Ascending aorta (tissue), 2 donors: ENCODE results near the gene CD163L1. TPM values are rescaled to one million over a fixed set of nuclear protein-coding genes. Genes with fewer than 3 reads are reported as not detected.

ENCODE experiments used
- DNase-seq, 2 donors: peaks; one replicate each; pipeline ENCODE4 v3.0.0-alpha.2; 2019; ENCODE audit warnings: low spot score in 2 of 2
- H3K27ac ChIP-seq, 2 donors: fragments of 200-600 bp; sonication (generic); one replicate each; pipeline ENCODE4 v1.5.1; 2016 to 2017; ENCODE audit warnings: mild to moderate bottlenecking in 1 of 2
- H3K27me3 ChIP-seq: fragments of 200-600 bp; sonication (generic); one replicate; pipeline ENCODE4 v1.5.1; 2017
- H3K36me3 ChIP-seq, 2 donors: fragments of 200-600 bp; sonication (generic); one replicate each; pipeline ENCODE4 v1.5.1; 2016
- H3K4me1 ChIP-seq, 2 donors: fragments of 200-600 bp; sonication (generic); one replicate each; pipeline ENCODE4 v1.5.1; 2016 to 2017; ENCODE audit warnings: mild to moderate bottlenecking in 1 of 2
- H3K4me3 ChIP-seq, 2 donors: fragments of 200-600 bp; sonication (generic); one replicate each; pipeline ENCODE4 v1.5.1; 2016 to 2017; ENCODE audit warnings: mild to moderate bottlenecking in 1 of 2
- H3K9me3 ChIP-seq, 2 donors: fragments of 200-600 bp; sonication (generic); one replicate each; pipeline ENCODE4 v1.5.1; 2016
- intact Hi-C: fragments of 100-400 bp; cut with DNase I; formaldehyde crosslinking; loops from one replicate; pipeline ENCODE4 v1.15.1; 2023
- total RNA-seq: library from RNA; depleted of rRNA; stranded (reverse); fragments of >200 nt; gene quantifications from one replicate; pipeline ENCODE4 v1.1.0, GENCODE V29; 2016
- TF ChIP-seq, protein P1 (sequence below), 3 experiments: fragments of 200-600 bp in 2 of 3; fragments of 450-650 bp in 1 of 3; sonication (generic) in 2 of 3; IDR thresholded peaks; one replicate each; pipeline ENCODE4 v1.5.1; 2016 to 2019; ENCODE audit warnings: antibody characterized with exemption in 3 of 3, mild to moderate bottlenecking in 1 of 3, moderate library complexity in 1 of 3

Gene CD163L1
- total RNA-seq, 1 donor from 2014 or later: not detected

DNA sequence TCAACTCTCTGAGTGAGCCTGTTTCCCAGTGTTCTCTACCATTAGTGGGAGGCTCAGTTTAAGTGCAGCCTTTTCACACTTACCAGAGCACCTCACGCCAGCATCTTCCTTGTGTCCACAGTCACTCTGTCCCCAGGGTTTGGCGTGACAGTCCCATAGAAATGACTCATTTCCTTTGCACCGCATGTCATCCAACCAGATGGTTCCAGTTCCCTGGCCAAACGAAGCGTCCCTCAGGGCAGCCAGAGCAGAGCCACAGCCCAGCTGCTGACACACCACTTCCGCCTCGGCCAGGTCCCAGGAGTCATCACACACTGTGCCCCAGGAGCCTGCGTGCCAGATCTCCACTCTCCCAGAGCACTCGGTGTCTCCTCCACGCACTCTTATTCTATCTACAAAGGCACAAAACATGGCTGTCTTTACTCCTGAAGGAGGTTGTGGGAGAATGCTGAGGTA is 74.7 kb downstream of the CD163L1 start:
- intact Hi-C loops: no loop called here
- no peak overlapping the region for H3K27ac ChIP-seq
- H3K4me1 ChIP-seq: no peaks in the 10 kb centered on the region
- H3K4me3 ChIP-seq: no peak overlapping the region
- H3K9me3 ChIP-seq: no peaks in the 10 kb centered on the region
- H3K27me3 ChIP-seq: no peaks in the 10 kb centered on the region
- DNase-seq: no peak
- TF ChIP-seq, protein P1, sequence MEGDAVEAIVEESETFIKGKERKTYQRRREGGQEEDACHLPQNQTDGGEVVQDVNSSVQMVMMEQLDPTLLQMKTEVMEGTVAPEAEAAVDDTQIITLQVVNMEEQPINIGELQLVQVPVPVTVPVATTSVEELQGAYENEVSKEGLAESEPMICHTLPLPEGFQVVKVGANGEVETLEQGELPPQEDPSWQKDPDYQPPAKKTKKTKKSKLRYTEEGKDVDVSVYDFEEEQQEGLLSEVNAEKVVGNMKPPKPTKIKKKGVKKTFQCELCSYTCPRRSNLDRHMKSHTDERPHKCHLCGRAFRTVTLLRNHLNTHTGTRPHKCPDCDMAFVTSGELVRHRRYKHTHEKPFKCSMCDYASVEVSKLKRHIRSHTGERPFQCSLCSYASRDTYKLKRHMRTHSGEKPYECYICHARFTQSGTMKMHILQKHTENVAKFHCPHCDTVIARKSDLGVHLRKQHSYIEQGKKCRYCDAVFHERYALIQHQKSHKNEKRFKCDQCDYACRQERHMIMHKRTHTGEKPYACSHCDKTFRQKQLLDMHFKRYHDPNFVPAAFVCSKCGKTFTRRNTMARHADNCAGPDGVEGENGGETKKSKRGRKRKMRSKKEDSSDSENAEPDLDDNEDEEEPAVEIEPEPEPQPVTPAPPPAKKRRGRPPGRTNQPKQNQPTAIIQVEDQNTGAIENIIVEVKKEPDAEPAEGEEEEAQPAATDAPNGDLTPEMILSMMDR (IDR thresholded peaks at IDR 0.05): no peak
- H3K36me3 ChIP-seq: no peaks in the 10 kb centered on the region

- no peaks in the 10 kb centered on the region for H3K9me3 ChIP-seq
- DNase-seq: no peak
Measured at GRCh38 chr12:7362734-7363133, 81.2 kb downstream of the CD163L1 start.

DNA sequence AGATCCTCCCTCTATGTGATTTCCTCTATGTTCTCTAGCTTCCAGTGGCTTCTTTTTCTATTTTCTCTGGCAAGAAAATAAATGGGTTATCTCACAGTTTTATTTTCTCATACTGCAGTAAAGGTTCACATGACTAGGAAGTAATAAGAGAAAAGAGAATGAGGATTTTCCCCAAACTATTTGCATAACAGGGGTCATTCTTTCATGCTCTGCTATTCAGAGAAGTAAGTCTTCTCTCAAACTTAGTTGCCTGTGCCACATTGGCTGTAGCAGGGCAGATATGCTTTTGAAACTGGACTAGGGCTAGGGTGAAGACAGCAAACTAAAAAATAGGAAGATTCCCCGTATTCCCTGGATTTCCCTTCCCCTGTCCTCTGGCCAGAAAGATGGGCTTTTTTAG is 82.7 kb downstream of the CD163L1 start:
- Histone ChIP-seq H3K27me3 (no peaks in the 10 kb centered on the region), H3K4me3 (no peak overlapping the region), H3K36me3 (no peaks in the 10 kb centered on the region), H3K27ac (no peak overlapping the region), H3K9me3 (no peaks in the 10 kb centered on the region), H3K4me1 (no peaks in the 10 kb centered on the region)
- TF ChIP-seq, protein P1 (IDR thresholded peaks at IDR 0.05): no peak
- no peak for DNase-seq
- intact Hi-C loops: no loop called here

More at GRCh38 chr12:7362734-7363133, 81.2 kb downstream of the CD163L1 start:
- no peaks in the 10 kb centered on the region for H3K27me3 ChIP-seq
- intact Hi-C loops: no loop called here
- H3K4me1 ChIP-seq: no peaks in the 10 kb centered on the region
- H3K36me3 ChIP-seq: no peaks in the 10 kb centered on the region
- TF ChIP-seq, protein P1 (IDR thresholded peaks at IDR 0.05): no peak
- no peak overlapping the region for H3K27ac ChIP-seq
- H3K4me3 ChIP-seq: no peak overlapping the region

- DNase-seq: no peak
- Histone ChIP-seq H3K9me3 (no peaks in the 10 kb centered on the region), H3K27ac (no peak overlapping the region), H3K4me1 (no peaks in the 10 kb centered on the region), H3K4me3 (no peak overlapping the region), H3K36me3 (no peaks in the 10 kb centered on the region), H3K27me3 (no peaks in the 10 kb centered on the region)
- intact Hi-C loops: no loop called here
- TF ChIP-seq, protein P1 (IDR thresholded peaks at IDR 0.05): no peak
Measured at GRCh38 chr12:7354529-7354928, 89.4 kb downstream of the CD163L1 start.

DNA sequence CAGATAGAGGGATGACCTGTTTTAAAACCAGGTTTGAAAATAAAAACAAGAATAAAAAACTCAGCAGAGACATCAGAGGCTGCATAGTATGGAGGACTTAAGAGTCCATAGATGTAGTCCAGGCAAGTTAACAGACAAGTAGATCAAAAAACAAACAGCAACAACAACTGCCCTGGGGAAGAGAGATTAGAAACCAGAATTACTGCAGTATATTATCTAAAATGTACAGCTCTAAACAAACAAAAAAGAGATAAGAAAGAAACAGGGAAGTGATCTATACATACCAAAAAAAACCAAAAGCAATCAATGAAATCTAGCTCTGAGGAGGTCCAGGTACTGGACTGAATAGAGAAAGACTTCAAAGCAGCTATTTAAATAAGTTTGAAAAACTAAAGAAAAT is 91.3 kb downstream of the CD163L1 start:
- intact Hi-C loops: no loop called here
- TF ChIP-seq, protein P1 (IDR thresholded peaks at IDR 0.05): no peak

DNA sequence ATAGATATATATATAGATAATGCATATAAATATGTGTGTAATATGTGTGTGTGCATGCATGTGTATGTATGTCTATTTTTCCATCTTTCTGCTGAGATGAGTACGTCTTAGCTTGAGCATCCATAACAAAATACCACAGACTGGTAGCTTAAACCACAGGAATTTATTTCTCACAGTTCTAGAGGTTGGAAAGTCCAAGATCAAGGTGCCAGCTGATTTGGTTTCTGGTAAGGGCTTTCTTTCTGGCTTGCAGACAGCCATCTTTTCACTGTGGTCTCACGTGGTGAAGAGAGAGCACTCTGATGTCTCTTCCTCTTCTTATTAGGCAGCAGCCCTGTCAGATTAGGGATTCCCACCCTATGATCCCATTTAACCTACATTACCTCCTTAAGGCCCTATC is 92.8 kb downstream of the CD163L1 start:
- H3K27ac ChIP-seq: no peak overlapping the region
- TF ChIP-seq, protein P1 (IDR thresholded peaks at IDR 0.05): no peak
- H3K4me1 ChIP-seq: no peaks in the 10 kb centered on the region
- H3K9me3 ChIP-seq: no peaks in the 10 kb centered on the region
- DNase-seq: no peak
- H3K4me3 ChIP-seq: no peak overlapping the region
- H3K27me3 ChIP-seq: no peaks in the 10 kb centered on the region
- no peaks in the 10 kb centered on the region for H3K36me3 ChIP-seq
- intact Hi-C loops: no loop called here

More for the DNA sequence above, 91.3 kb downstream of the CD163L1 start:
- no peak overlapping the region for H3K27ac ChIP-seq
- no peak for DNase-seq
- no peaks in the 10 kb centered on the region for H3K27me3 ChIP-seq
- no peaks in the 10 kb centered on the region for H3K36me3 ChIP-seq
- H3K4me3 ChIP-seq: no peak overlapping the region
- H3K4me1 ChIP-seq: no peaks in the 10 kb centered on the region
- H3K9me3 ChIP-seq: no peaks in the 10 kb centered on the region
